ENCODE data around the gene ITGAD. TPM values are rescaled to one million over a fixed set of nuclear protein-coding genes. Genes with fewer than 3 reads are reported as not detected.

The ITGAD gene
- total RNA-seq, 2 donors from 2014 or later, result not detected

GRCh38 chr16:31409433-31409832, 16.3 kb downstream of the ITGAD start:
- DNase-seq (no peak), ATAC-seq (no peak)
- H3K36me3 ChIP-seq (replicated peaks in 1 of 2; ENCODE audit: insufficient read depth in 1 of 2, low read depth in 2 of 2), result no peaks in the 10 kb centered on the region
- TF ChIP-seq CTCF (IDR thresholded peaks at IDR 0.05) (no peak), POLR2A (IDR thresholded peaks at IDR 0.05) (no peak)
- H3K9me3 ChIP-seq, result no peaks in the 10 kb centered on the region
- no peaks in the 10 kb centered on the region for H3K27me3 ChIP-seq
- intact Hi-C loops (cut with DNase I), result no loop called here
- H3K27ac ChIP-seq, result no peak overlapping the region
- WGBS, 2 donors, result 45 to 50% methylated on average over 3 of the region's 3 CpGs
- no peak overlapping the region for H3K4me3 ChIP-seq
- no peaks in the 10 kb centered on the region for H3K4me1 ChIP-seq

- no peaks in the 10 kb centered on the region for H3K9me3 ChIP-seq
- H3K27ac ChIP-seq, result no peak overlapping the region
- WGBS, 2 donors, result 77 to 81% methylated on average over 9 of the region's 9 CpGs
- no peaks in the 10 kb centered on the region for H3K27me3 ChIP-seq
- ATAC-seq (no peak), DNase-seq (no peak)
- no peak overlapping the region for H3K4me3 ChIP-seq
- intact Hi-C loops (cut with DNase I), result no loop called here
- H3K4me1 ChIP-seq, result no peaks in the 10 kb centered on the region
- no peaks in the 10 kb centered on the region for H3K36me3 ChIP-seq (replicated peaks in 1 of 2; ENCODE audit: insufficient read depth in 1 of 2, low read depth in 2 of 2)
- TF ChIP-seq POLR2A (IDR thresholded peaks at IDR 0.05) (no peak), CTCF (IDR thresholded peaks at IDR 0.05) (no peak)
These were observed 16.9 kb downstream of the ITGAD start for GRCh38 chr16:31410082-31410481.

GRCh38 chr16:31411024-31411844, 18.1 kb downstream of the ITGAD start:
- Histone ChIP-seq H3K36me3 (replicated peaks in 1 of 2; ENCODE audit: insufficient read depth in 1 of 2, low read depth in 2 of 2) (no peaks in the 10 kb centered on the region), H3K9me3 (no peaks in the 10 kb centered on the region), H3K4me3 (no peak overlapping the region), H3K27me3 (no peaks in the 10 kb centered on the region), H3K27ac (no peak overlapping the region), H3K4me1 (no peaks in the 10 kb centered on the region)
- WGBS, 2 donors, result 71% methylated on average over 8 to 22 of the region's 22 CpGs
- TF ChIP-seq POLR2A (IDR thresholded peaks at IDR 0.05), result no peak
- TF ChIP-seq CTCF (IDR thresholded peaks at IDR 0.05), result no peak
- intact Hi-C loops (cut with DNase I), result no loop called here
- no peak for ATAC-seq
- DNase-seq, result no peak

GRCh38 chr16:31412750-31413149, 19.6 kb downstream of the ITGAD start:
- Histone ChIP-seq H3K36me3 (replicated peaks in 1 of 2; ENCODE audit: insufficient read depth in 1 of 2, low read depth in 2 of 2) (no peaks in the 10 kb centered on the region), H3K27ac (no peak overlapping the region), H3K9me3 (no peaks in the 10 kb centered on the region), H3K4me3 (no peak overlapping the region), H3K27me3 (no peaks in the 10 kb centered on the region), H3K4me1 (no peaks in the 10 kb centered on the region)
- WGBS, 2 donors, result 81 to 82% methylated on average over 10 of the region's 10 CpGs
- ATAC-seq (no peak), DNase-seq (no peak)
- TF ChIP-seq POLR2A (IDR thresholded peaks at IDR 0.05), result no peak
- no peak for TF ChIP-seq CTCF (IDR thresholded peaks at IDR 0.05)
- intact Hi-C loops (cut with DNase I), result no loop called here

- Histone ChIP-seq H3K36me3 (replicated peaks in 1 of 2; ENCODE audit: insufficient read depth in 1 of 2, low read depth in 2 of 2) (no peaks in the 10 kb centered on the region), H3K27me3 (no peaks in the 10 kb centered on the region), H3K9me3 (no peaks in the 10 kb centered on the region), H3K27ac (no peak overlapping the region), H3K4me1 (no peaks in the 10 kb centered on the region), H3K4me3 (no peak overlapping the region)
- DNase-seq (no peak), ATAC-seq (no peak)
- intact Hi-C loops (cut with DNase I), result no loop called here
- TF ChIP-seq POLR2A (IDR thresholded peaks at IDR 0.05) (no peak), CTCF (IDR thresholded peaks at IDR 0.05) (no peak)
- 82 to 90% methylated on average over 5 of the region's 5 CpGs for WGBS, 2 donors
These were observed 20.2 kb downstream of the ITGAD start for GRCh38 chr16:31413381-31413780.

All from body of pancreas (tissue), 4 donors.